ENCODE results near the gene CYTH4. TPM values are rescaled to one million over a fixed set of nuclear protein-coding genes. Genes with fewer than 3 reads are reported as not detected.

CYTH4 gene
- total and polyA plus RNA-seq, 2 of the 8 experiments (the other 6 are each of a cell fraction or from before 2014, with no cell fraction given): 0.09 TPM; not detected in 1

- Histone ChIP-seq H3K79me2 (ENCODE audit: control insufficient read depth in 1 of 2, insufficient read depth in 2 of 2, low read length in 2 of 2) (no peaks in the 10 kb centered on the region), H4K5ac (ENCODE audit: insufficient read length, low read depth, low read length) (no peak overlapping the region), H3K4me2 (ENCODE audit: insufficient read depth in 1 of 2, low read depth in 2 of 2, low read length in 2 of 2) (peak overlapping the region; percentile 51 to 62), H3K23ac (ENCODE audit: insufficient read length) (no peak overlapping the region), H3K27me3 (replicated peaks in 1 of 4; ENCODE audit: control insufficient read depth in 3 of 4, extremely low read depth in 1 of 4, insufficient read depth in 3 of 4, low read length in 3 of 4) (peaks cover 0 to 27% (median 17%) of the 10 kb centered on the region in 4 experiments; a peak in 6 of 7 replicates), H3K9ac (replicated peaks in 1 of 4; ENCODE audit: extremely low read depth in 1 of 4, low read depth in 3 of 4, low read length in 3 of 4) (no peak overlapping the region), H2BK15ac (ENCODE audit: low read length) (no peak overlapping the region), H3K18ac (ENCODE audit: extremely low read depth, low read length) (no peak overlapping the region; the same call in 1 of the 2 replicates), H4K91ac (replicated peaks; ENCODE audit: insufficient read length, low read length) (peak overlapping the region; percentile 67), H3K79me1 (ENCODE audit: low read depth, low read length) (no peaks in the 10 kb centered on the region), H2BK12ac (ENCODE audit: low read depth, low read length) (no peak overlapping the region), H3K4me1 (replicated peaks in 1 of 4; ENCODE audit: control insufficient read depth in 3 of 4, insufficient read depth in 4 of 4, low read length in 3 of 4) (peaks cover 7 to 18% (median 10%) of the 10 kb centered on the region in 4 experiments), H2BK120ac (replicated peaks; ENCODE audit: low read depth, low read length) (no peak overlapping the region), H2AK5ac (ENCODE audit: low read depth, low read length) (no peak overlapping the region), H3K56ac (replicated peaks; ENCODE audit: insufficient read length, low read depth, low read length) (no peak overlapping the region), H3K23me2 (ENCODE audit: low read depth, low read length) (peaks cover 9% of the 10 kb centered on the region; the same call in 1 of the 2 replicates), H2BK5ac (ENCODE audit: low read depth, low read length) (no peak overlapping the region), H2BK20ac (ENCODE audit: low read length) (no peak overlapping the region), H4K20me1 (replicated peaks in 1 of 2; ENCODE audit: control insufficient read depth in 1 of 2, insufficient read depth in 2 of 2, low read length in 2 of 2) (no peaks in the 10 kb centered on the region), H3K4ac (replicated peaks; ENCODE audit: insufficient read length, low read depth, low read length) (no peak overlapping the region), H3K14ac (ENCODE audit: insufficient read length) (no peak overlapping the region), H3K9me3 (ENCODE audit: insufficient read depth in 2 of 2, low read depth in 1 of 2, low read length in 1 of 2) (no peaks in the 10 kb centered on the region), H2AFZ (ENCODE audit: low read length) (no peak overlapping the region), H4K8ac (ENCODE audit: extremely low read depth, insufficient read depth, low read length) (no peak overlapping the region), H3K27ac (ENCODE audit: low read depth, low read length) (no peak overlapping the region), H3K36me3 (ENCODE audit: control insufficient read depth in 2 of 4, insufficient read depth in 4 of 4, low read length in 3 of 4) (no peaks in the 10 kb centered on the region), H3K4me3 (ENCODE audit: extremely low read depth in 1 of 4, insufficient read depth in 2 of 4, low read depth in 3 of 4, low read length in 4 of 4) (peak overlapping the region in 2 of 4 experiments; percentile 26 to 53; a peak in 4 of 8 replicates)
- ChIA-PET POLR2A (ENCODE audit: partially characterized antibody) (no interaction called here), CTCF (ENCODE audit: partially characterized antibody) (interaction anchor here (0.8 to 6.1 kb wide), 11 partner anchors 9 to 105 kb away, joined by 3 to 56 read pairs (median 5); no protein-coding TSS in a partner anchor)
- FAIRE-seq (no peak), DNase-seq (ENCODE audit: low read depth in 1 of 2, low spot score in 2 of 2) (no peak)
- 6% methylated on average over 10 of the region's 21 CpGs; no CpG with 5 or more reads in 1 of the 2 experiments for WGBS, 2 experiments (ENCODE audit: extremely low coverage in 1 of 2, insufficient coverage in 1 of 2, insufficient read length in 1 of 2, insufficient replicate concordance in 2 of 2, low coverage in 1 of 2, low lambda C conversion rate in 2 of 2, missing lambda C conversion rate in 1 of 2)
- no peak for TF ChIP-seq EP300 (IDR thresholded peaks at IDR 0.05; ENCODE audit: borderline replicate concordance in 1 of 2, low read depth in 2 of 2, low read length in 2 of 2)
- no peak for TF ChIP-seq CEBPB (IDR thresholded peaks at IDR 0.05; ENCODE audit: low read depth, low read length)
- no peak for TF ChIP-seq SRF (IDR thresholded peaks at IDR 0.05; ENCODE audit: low read depth, low read length)
- no peak for TF ChIP-seq TAF7 (optimal IDR thresholded peaks at IDR 0.05; ENCODE audit: borderline replicate concordance, low read depth, low read length)
- no peak for TF ChIP-seq TBP (IDR thresholded peaks at IDR 0.05; ENCODE audit: low read depth, low read length)
- no peak for TF ChIP-seq TAF1 (IDR thresholded peaks at IDR 0.05; ENCODE audit: low read depth, low read length)
- no peak for TF ChIP-seq POLR2A (IDR thresholded peaks at IDR 0.05; ENCODE audit: control extremely low read depth in 1 of 2, low read depth in 2 of 2, low read length in 2 of 2)
- no peak for TF ChIP-seq BRCA1 (IDR thresholded peaks at IDR 0.05; ENCODE audit: low read depth, low read length)
- no peak for TF ChIP-seq KDM4A (IDR thresholded peaks at IDR 0.05; ENCODE audit: low read depth, low read length, severe bottlenecking)
- no peak for TF ChIP-seq ASH2L (IDR thresholded peaks at IDR 0.05; ENCODE audit: low read length)
- TF ChIP-seq RNF2 (IDR thresholded peaks at IDR 0.05; ENCODE audit: borderline replicate concordance, low read depth, low read length, missing control alignments, poor library complexity, severe bottlenecking): no peak
Measured at GRCh38 chr22:37325039-37325395, 42.7 kb downstream of the CYTH4 start.

Data from H1 (cell line).